Vagina (tissue), 2 donors: ENCODE measurements around the gene ITGA11. TPM values are rescaled to one million over a fixed set of nuclear protein-coding genes. Genes with fewer than 3 reads are reported as not detected.

Experiments used
- DNase-seq, 2 donors: peaks; one replicate each; pipeline ENCODE4 v3.0.0-alpha.2; 2017; ENCODE audit errors: extremely low spot score in 2 of 2
- H3K27ac ChIP-seq: fragments of 200-600 bp; sonication (generic); one replicate; pipeline ENCODE4 v1.5.1; 2019
- H3K27me3 ChIP-seq: fragments of 200-600 bp; sonication (generic); one replicate; pipeline ENCODE4 v1.5.1; 2019
- H3K36me3 ChIP-seq, 2 donors: fragments of 200-600 bp; sonication (generic); one replicate each; pipeline ENCODE4 v1.5.1; 2017 to 2019
- H3K4me1 ChIP-seq: fragments of 200-600 bp; sonication (generic); one replicate; pipeline ENCODE4 v1.5.1; 2019
- H3K4me3 ChIP-seq, 2 donors: fragments of 200-600 bp; sonication (generic); 1 replicate in 1 of 2; 2 replicates in 1 of 2; pipeline ENCODE4 v1.5.1; 2016 to 2019
- H3K9me3 ChIP-seq: fragments of 200-600 bp; sonication (generic); one replicate; pipeline ENCODE4 v1.5.1; 2019
- POLR2A ChIP-seq, 2 donors: fragments of 450-650 bp; IDR thresholded peaks; one replicate each; pipeline ENCODE4 v1.6.1; 2017; ENCODE audit warnings: antibody characterized with exemption in 2 of 2, mild to moderate bottlenecking in 2 of 2, moderate library complexity in 2 of 2
- POLR2AphosphoS5 ChIP-seq, 2 donors: sonication (generic); formaldehyde crosslinking; IDR thresholded peaks; one replicate each; pipeline ENCODE4 v1.9.0; 2017; ENCODE audit warnings: antibody characterized with exemption in 2 of 2, mild to moderate bottlenecking in 2 of 2, low read depth in 1 of 2; ENCODE audit not compliant: insufficient read depth in 1 of 2
- intact Hi-C: fragments of 100-400 bp; cut with DNase I; formaldehyde crosslinking; loops from one replicate; pipeline ENCODE4 v1.15.1; 2023
- total RNA-seq: library from RNA; depleted of rRNA; stranded (reverse); fragments of >200 nt; gene quantifications from one replicate; pipeline ENCODE4 v1.2.3, GENCODE V29; 2016
- TF ChIP-seq, protein P1 (sequence below), 3 experiments: fragments of 450-650 bp in 2 of 3; fragments of 200-600 bp in 1 of 3; sonication (generic) in 1 of 3; IDR thresholded peaks; one replicate each; pipeline ENCODE4 v1.5.1; 2017 to 2019; ENCODE audit warnings: antibody characterized with exemption in 3 of 3, mild to moderate bottlenecking in 2 of 3, moderate library complexity in 2 of 3

The ITGA11 gene
- total RNA-seq, 1 donor from 2014 or later: 15.5 TPM

DNA sequence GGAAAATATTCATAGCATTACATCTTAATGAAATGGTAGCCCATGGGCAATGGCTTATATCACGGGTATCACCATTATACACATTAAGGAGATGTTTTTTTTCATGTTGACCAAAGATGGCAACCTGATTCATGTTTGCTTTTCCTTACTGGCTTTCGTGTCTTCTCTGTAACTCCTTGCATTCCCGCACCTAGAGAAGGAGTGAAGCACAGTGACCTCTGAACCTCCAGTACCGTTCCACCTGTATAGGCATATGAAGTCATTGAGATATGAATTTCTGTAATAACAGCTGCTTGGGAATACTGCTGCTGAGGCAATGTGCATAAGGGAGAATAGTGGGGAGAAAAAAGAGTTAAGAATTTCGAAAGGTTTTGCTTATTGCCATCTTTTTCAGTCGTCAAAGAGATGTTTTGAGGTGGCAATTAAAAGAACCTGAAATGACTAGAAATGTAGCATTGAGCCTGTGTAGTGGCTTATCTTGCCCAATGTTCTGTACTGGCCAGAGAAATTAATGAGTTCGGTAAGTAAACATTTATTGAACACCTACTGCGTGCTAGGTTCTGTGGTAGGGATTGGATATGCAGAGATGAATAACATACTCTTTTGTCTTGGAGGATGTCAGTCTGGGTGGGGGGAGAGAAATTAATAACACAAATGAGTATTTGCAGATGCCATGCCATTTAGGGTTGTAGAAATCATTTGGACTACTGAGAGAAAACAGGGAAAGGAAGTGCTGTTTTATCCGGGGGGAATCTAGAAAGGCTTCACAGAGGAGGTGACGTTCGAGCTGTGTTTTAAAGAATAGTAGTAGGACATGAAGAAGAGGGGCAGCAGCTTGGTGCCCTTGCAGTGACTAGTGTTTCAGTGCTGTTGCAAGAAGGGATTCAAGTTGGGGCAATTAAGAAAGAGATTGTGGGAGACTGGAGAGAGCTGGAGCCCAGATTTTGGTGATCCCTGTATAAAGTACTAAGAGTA, 151.9 kb downstream of the ITGA11 start:
- Histone ChIP-seq H3K4me1 (peaks cover 72% of the 10 kb centered on the region), H3K27me3 (no peaks in the 10 kb centered on the region), H3K27ac (peak overlapping the region; percentile 99), H3K36me3 (peaks cover 0 to 11% of the 10 kb centered on the region in 2 donors), H3K9me3 (no peaks in the 10 kb centered on the region), H3K4me3 (peak overlapping the region; percentile 82 to 91)
- no peak for DNase-seq
- intact Hi-C loops: no loop called here
- TF ChIP-seq POLR2A (IDR thresholded peaks at IDR 0.05) (no peak), POLR2AphosphoS5 (IDR thresholded peaks at IDR 0.05; ENCODE audit: insufficient read depth in 1 of 2, low read depth in 1 of 2) (no peak)
- TF ChIP-seq, protein P1, sequence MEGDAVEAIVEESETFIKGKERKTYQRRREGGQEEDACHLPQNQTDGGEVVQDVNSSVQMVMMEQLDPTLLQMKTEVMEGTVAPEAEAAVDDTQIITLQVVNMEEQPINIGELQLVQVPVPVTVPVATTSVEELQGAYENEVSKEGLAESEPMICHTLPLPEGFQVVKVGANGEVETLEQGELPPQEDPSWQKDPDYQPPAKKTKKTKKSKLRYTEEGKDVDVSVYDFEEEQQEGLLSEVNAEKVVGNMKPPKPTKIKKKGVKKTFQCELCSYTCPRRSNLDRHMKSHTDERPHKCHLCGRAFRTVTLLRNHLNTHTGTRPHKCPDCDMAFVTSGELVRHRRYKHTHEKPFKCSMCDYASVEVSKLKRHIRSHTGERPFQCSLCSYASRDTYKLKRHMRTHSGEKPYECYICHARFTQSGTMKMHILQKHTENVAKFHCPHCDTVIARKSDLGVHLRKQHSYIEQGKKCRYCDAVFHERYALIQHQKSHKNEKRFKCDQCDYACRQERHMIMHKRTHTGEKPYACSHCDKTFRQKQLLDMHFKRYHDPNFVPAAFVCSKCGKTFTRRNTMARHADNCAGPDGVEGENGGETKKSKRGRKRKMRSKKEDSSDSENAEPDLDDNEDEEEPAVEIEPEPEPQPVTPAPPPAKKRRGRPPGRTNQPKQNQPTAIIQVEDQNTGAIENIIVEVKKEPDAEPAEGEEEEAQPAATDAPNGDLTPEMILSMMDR (IDR thresholded peaks at IDR 0.05): no peak

DNA sequence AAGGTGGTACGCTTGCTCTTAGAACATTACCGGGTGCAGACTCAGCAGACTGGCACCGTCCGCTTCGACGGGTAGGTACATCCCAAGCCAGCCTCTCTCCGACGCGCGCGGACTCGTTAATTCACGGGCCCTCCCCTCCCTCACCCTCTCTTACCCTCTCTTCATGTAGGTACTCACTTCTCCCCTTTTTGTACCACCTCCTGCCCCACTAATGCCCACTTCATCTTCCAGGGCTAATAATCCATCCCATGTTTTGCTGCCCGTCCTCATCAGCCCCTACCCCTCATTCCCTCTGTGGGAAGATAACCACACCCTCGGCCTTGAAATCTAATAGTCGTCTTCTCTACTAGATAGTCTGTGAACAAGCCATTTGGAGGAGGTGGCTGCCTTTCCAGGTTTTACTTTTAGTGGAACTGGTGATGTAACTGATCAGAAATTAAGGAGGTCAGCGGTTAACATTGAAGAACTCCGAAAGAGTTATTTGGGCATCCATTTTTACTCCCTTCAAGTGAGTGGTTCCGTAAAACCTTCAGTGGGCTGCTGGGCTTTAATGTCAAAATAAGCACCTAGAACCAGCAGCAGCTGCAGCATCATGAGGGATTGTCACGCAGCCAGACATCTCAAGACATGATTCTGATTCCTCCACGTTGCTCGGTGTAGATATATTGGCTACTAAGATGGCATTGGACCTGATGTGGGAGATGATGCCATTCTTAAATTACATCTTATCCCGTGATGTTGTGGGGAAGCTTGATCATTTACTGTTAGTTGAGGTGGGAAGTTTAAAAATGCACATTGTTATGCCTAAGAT, 153.2 kb downstream of the ITGA11 start:
- Histone ChIP-seq H3K36me3 (no peaks in the 10 kb centered on the region), H3K9me3 (no peaks in the 10 kb centered on the region), H3K4me1 (peaks cover 61% of the 10 kb centered on the region), H3K27me3 (no peaks in the 10 kb centered on the region), H3K27ac (peak overlapping the region; percentile 99), H3K4me3 (peak overlapping the region; percentile 82 to 91)
- no peak for DNase-seq
- intact Hi-C loops: no loop called here
- TF ChIP-seq POLR2A (IDR thresholded peaks at IDR 0.05) (no peak), POLR2AphosphoS5 (IDR thresholded peaks at IDR 0.05; ENCODE audit: insufficient read depth in 1 of 2, low read depth in 1 of 2) (no peak)
- TF ChIP-seq, protein P1 (IDR thresholded peaks at IDR 0.05): no peak

DNA sequence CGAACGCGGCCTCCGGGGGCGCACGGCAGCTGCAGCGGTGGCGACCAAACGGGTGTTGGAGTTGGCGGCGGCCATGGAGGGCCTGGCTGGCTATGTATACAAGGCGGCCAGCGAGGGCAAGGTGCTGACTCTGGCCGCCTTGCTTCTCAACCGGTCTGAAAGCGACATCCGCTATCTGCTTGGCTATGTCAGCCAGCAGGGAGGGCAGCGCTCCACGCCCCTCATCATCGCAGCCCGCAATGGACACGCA, 153.7 kb downstream of the ITGA11 start:
- DNase-seq: no peak
- intact Hi-C loops: no loop called here
- H3K4me1 ChIP-seq: peaks cover 57% of the 10 kb centered on the region
- no peak for TF ChIP-seq POLR2AphosphoS5 (IDR thresholded peaks at IDR 0.05; ENCODE audit: insufficient read depth in 1 of 2, low read depth in 1 of 2)
- TF ChIP-seq POLR2A (IDR thresholded peaks at IDR 0.05): no peak
- TF ChIP-seq, protein P1 (IDR thresholded peaks at IDR 0.05): peak in 1 of 3 experiments; percentile 20
- no peaks in the 10 kb centered on the region for H3K36me3 ChIP-seq
- H3K4me3 ChIP-seq: peak overlapping the region; percentile 82 to 91
- H3K9me3 ChIP-seq: no peaks in the 10 kb centered on the region
- no peaks in the 10 kb centered on the region for H3K27me3 ChIP-seq
- H3K27ac ChIP-seq: peak overlapping the region; percentile 99

DNA sequence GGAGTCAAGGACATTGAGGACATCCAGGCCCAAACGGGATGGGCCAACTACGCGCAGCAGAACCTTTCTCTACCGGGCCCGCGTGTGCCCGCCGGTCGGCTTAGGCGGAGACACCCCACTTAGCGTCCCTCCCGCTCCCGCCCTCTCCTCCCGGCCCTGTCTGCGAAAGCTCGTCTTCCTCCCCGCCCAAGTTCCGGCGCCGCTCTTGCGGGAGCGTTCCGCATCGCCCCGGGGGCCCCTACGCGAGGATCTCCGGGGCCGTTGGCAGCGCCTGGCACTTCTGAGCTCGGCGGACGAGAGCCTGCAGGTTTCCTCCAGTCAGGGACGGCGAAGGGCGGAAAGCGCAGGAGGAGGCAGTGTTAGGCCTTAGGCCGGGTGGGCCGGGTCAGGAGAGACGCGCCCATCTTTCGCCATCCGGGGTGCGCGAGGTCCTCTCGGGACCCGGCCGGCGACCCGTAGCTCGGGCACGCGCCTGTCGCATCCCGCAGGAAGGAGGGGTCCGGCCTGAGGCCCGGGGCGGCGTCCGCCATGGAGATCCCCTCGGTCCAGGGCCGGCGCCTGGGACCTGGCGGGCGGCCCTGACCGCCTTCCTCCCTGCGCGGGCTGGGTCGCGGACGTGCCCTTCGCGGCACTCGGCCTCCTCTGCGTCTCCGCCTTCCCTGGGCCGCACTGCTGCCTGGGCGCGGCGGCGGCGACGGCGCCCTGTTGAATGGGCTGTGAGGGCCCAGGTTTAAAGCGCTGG, 154.2 kb downstream of the ITGA11 start, which contains the start of gene FEM1B:
Gene FEM1B, plus strand, starts transcription at position 143 of the 742 bp plus-strand sequence. CDS start 673 bp downstream, outside the sequence.
- Histone ChIP-seq H3K9me3 (no peaks in the 10 kb centered on the region), H3K4me3 (peak within 1 kb of the TSS; percentile 82 to 91), H3K4me1 (peaks cover 57% of the 10 kb centered on the region), H3K36me3 (no peaks in the 10 kb centered on the region), H3K27ac (peak within 1 kb of the TSS; percentile 99), H3K27me3 (no peaks in the 10 kb centered on the region)
- peak in 1 of 2 donors; percentile 96 for DNase-seq
- TF ChIP-seq POLR2AphosphoS5 (IDR thresholded peaks at IDR 0.05; ENCODE audit: insufficient read depth in 1 of 2, low read depth in 1 of 2) (peak; percentile 93 to 98), POLR2A (IDR thresholded peaks at IDR 0.05) (peak in 1 of 2 donors; percentile 43)
- TF ChIP-seq, protein P1 (IDR thresholded peaks at IDR 0.05): peak in 1 of 3 experiments; percentile 21
- intact Hi-C loops: no loop called here
